HFFc6 (cell line): Measurements from ENCODE around the gene IRS2. TPM values are rescaled to one million over a fixed set of nuclear protein-coding genes. Genes with fewer than 3 reads are reported as not detected.

ENCODE experiments used
- DNase-seq: peaks from one replicate; pipeline ENCODE4 v3.0.0-alpha.2; 2018
- H3K27ac Mint-ChIP-seq: 2 replicates; pipeline ENCODE4 v1.8.0; 2020; ENCODE audit warnings: mild to moderate bottlenecking, mixed read lengths
- H3K27me3 Mint-ChIP-seq: 2 replicates; pipeline ENCODE4 v1.8.0; 2021; ENCODE audit warnings: mild to moderate bottlenecking, moderate library complexity, mixed read lengths; ENCODE audit not compliant: insufficient read depth
- H3K36me3 Mint-ChIP-seq: 2 replicates; pipeline ENCODE4 v1.8.0; 2021; ENCODE audit warnings: low read depth, mixed read lengths
- H3K4me1 Mint-ChIP-seq: 2 replicates; pipeline ENCODE4 v1.8.0; 2020; ENCODE audit warnings: low read depth, mixed read lengths
- H3K4me3 Mint-ChIP-seq: 2 replicates; pipeline ENCODE4 v1.8.0; 2020; ENCODE audit warnings: mild to moderate bottlenecking, moderate library complexity, mixed read lengths
- H3K9me3 Mint-ChIP-seq: 2 replicates; pipeline ENCODE4 v1.8.0; 2020; ENCODE audit warnings: mild to moderate bottlenecking, mixed read lengths
- CTCF ChIP-seq: fragments of 200-600 bp; sonication (generic); IDR thresholded peaks from 2 replicates; pipeline ENCODE4 v1.5.0; 2021; ENCODE audit warnings: antibody characterized with exemption, mild to moderate bottlenecking
- total RNA-seq, 6 experiments: library from RNA; stranded (reverse); fragmentation: NEBNext Ultra II Directional; extraction: Animal tissue kit (Norgen Biotek cat#: 25700); gene quantifications; 2 replicates in 1 of 6; 3 replicates in 5 of 6; pipeline ENCODE4 v1.2.3, GENCODE V29; 2021

IRS2 gene
- total RNA-seq, 6 experiments from 2014 or later, result 5.2 to 11.1 (median 5.5) TPM

- DNase-seq, result no peak
- TF ChIP-seq CTCF, result no peak
- Mint-ChIP-seq H3K9me3 (no peaks in the 10 kb centered on the region), H3K27me3 (no peaks in the 10 kb centered on the region), H3K4me3 (no peak overlapping the region), H3K27ac (no peak overlapping the region), H3K4me1 (peaks cover 40% of the 10 kb centered on the region), H3K36me3 (peaks cover 5% of the 10 kb centered on the region; the same call in 1 of the 2 replicates)
These were observed 27.4 kb downstream of the IRS2 start for GRCh38 chr13:109758937-109759480.

- TF ChIP-seq CTCF, result no peak
These were observed 29.6 kb downstream of the IRS2 start for GRCh38 chr13:109756778-109757177.

GRCh38 chr13:109755997-109756396 lies 30.4 kb downstream of the IRS2 start:
- DNase-seq, result no peak
- no peaks in the 10 kb centered on the region for H3K9me3 Mint-ChIP-seq
- no peak overlapping the region for H3K27ac Mint-ChIP-seq
- no peak overlapping the region for H3K4me3 Mint-ChIP-seq
- peaks cover 20% of the 10 kb centered on the region for H3K4me1 Mint-ChIP-seq
- peaks cover 16% of the 10 kb centered on the region for H3K36me3 Mint-ChIP-seq
- no peaks in the 10 kb centered on the region for H3K27me3 Mint-ChIP-seq
- TF ChIP-seq CTCF, result no peak

More at GRCh38 chr13:109756778-109757177, 29.6 kb downstream of the IRS2 start:
- no peaks in the 10 kb centered on the region for H3K9me3 Mint-ChIP-seq
- H3K4me1 Mint-ChIP-seq, result peaks cover 28% of the 10 kb centered on the region
- DNase-seq, result no peak
- no peaks in the 10 kb centered on the region for H3K27me3 Mint-ChIP-seq
- H3K27ac Mint-ChIP-seq, result no peak overlapping the region
- H3K4me3 Mint-ChIP-seq, result no peak overlapping the region
- peaks cover 16% of the 10 kb centered on the region for H3K36me3 Mint-ChIP-seq

DNA sequence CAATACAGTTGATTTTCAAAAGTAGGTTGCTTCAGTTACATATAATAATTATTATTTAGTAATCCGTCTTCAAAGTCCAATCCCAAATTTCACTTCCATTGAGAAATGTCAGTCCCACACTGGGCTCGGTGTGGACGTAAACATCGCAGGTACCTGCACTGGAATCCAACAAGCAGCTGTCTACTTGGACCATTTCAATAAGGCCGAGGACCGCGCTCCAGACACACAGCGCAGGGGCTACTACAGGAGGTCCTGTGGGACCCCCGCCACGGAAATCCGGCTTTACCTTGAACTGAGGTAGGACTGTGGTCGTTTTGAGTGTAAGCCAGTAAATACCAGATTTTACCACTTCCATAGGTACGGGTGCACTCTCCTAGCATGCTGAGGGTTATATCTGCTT lies 30.8 kb downstream of the IRS2 start:
- no peak for TF ChIP-seq CTCF
- H3K4me3 Mint-ChIP-seq, result no peak overlapping the region
- H3K27ac Mint-ChIP-seq, result no peak overlapping the region
- H3K36me3 Mint-ChIP-seq, result peaks cover 16% of the 10 kb centered on the region
- no peak for DNase-seq
- H3K27me3 Mint-ChIP-seq, result no peaks in the 10 kb centered on the region
- no peaks in the 10 kb centered on the region for H3K9me3 Mint-ChIP-seq
- H3K4me1 Mint-ChIP-seq, result peaks cover 17% of the 10 kb centered on the region

GRCh38 chr13:109751477-109751876 lies 34.9 kb downstream of the IRS2 start:
- Mint-ChIP-seq H3K4me3 (no peak overlapping the region), H3K9me3 (no peaks in the 10 kb centered on the region), H3K36me3 (peaks cover 16% of the 10 kb centered on the region), H3K27me3 (no peaks in the 10 kb centered on the region; the same call in none of the 2 replicates), H3K27ac (no peak overlapping the region), H3K4me1 (peaks cover under 1% of the 10 kb centered on the region; the same call in 1 of the 2 replicates)
- DNase-seq, result no peak
- no peak for TF ChIP-seq CTCF
